HL-60 (cell line): Measurements from ENCODE around the gene ARL2BP.

Experiments
- DNase-seq, 2 experiments: peaks; one replicate each; pipeline ENCODE4 v3.0.0-alpha.2; 2010 to 2020; ENCODE audit warnings: low read depth in 1 of 2, low spot score in 1 of 2
- H3K27ac ChIP-seq: fragments of 250-450 bp; sonication (Bioruptor Pico); replicated peaks from 2 replicates; pipeline ENCODE4 v1.5.1; 2020; ENCODE audit warnings: mild to moderate bottlenecking, moderate library complexity
- H3K27me3 ChIP-seq: fragments of 250-450 bp; sonication (Bioruptor Pico); 2 replicates; pipeline ENCODE4 v1.5.1; 2021; ENCODE audit warnings: mild to moderate bottlenecking, moderate library complexity; ENCODE audit not compliant: insufficient read depth, poor library complexity, severe bottlenecking
- H3K4me3 ChIP-seq: replicated peaks from 2 replicates; pipeline ENCODE4 v1.5.1; 2011; ENCODE audit warnings: mild to moderate bottlenecking, control low read depth, low read length; ENCODE audit not compliant: insufficient read depth
- CTCF ChIP-seq: IDR thresholded peaks from one replicate; pipeline ENCODE4 v1.5.1; 2011; ENCODE audit warnings: low read length, control low read depth, inconsistent platforms; ENCODE audit not compliant: insufficient read depth
- GABPA ChIP-seq: IDR thresholded peaks from 2 replicates; pipeline ENCODE4 v1.6.1; 2012; ENCODE audit warnings: low read depth
- POLR2AphosphoS5 ChIP-seq: IDR thresholded peaks from 2 replicates; pipeline ENCODE4 v1.6.1; 2012; ENCODE audit warnings: low read depth
- REST ChIP-seq: IDR thresholded peaks from 2 replicates; pipeline ENCODE4 v1.6.1; 2012; ENCODE audit warnings: low read depth; ENCODE audit not compliant: insufficient replicate concordance
- SPI1 ChIP-seq: IDR thresholded peaks from 2 replicates; pipeline ENCODE4 v1.6.1; 2012; ENCODE audit warnings: low read depth, mild to moderate bottlenecking, borderline replicate concordance

Gene ARL2BP

DNA sequence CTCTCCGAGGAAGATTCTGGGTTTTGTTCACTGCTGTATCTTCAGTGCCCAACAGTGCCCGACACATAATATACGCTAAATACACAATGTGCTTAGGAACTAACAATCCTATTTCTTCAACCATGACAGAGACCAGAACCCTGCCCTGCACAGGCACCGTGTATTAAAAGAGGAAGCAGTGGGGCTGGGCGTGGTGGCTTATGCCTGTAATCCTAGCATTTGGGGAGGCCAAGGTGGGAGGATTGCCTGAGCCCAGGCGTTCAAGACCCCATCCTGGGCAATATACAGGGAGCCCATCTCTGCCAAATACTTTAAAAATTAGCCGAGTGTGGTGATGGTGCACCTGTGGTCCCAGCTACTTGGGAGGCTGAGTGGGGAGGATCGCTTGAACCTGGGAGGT is 19.3 kb downstream of the ARL2BP start:
- Histone ChIP-seq H3K4me3 (no peak overlapping the region), H3K27me3 (no peaks in the 10 kb centered on the region), H3K27ac (no peak overlapping the region)
- no peak for TF ChIP-seq REST
- no peak for TF ChIP-seq GABPA
- TF ChIP-seq CTCF: no peak
- TF ChIP-seq SPI1: no peak
- TF ChIP-seq POLR2AphosphoS5: no peak
- DNase-seq: peak in 1 of 2 experiments; percentile 41

DNA sequence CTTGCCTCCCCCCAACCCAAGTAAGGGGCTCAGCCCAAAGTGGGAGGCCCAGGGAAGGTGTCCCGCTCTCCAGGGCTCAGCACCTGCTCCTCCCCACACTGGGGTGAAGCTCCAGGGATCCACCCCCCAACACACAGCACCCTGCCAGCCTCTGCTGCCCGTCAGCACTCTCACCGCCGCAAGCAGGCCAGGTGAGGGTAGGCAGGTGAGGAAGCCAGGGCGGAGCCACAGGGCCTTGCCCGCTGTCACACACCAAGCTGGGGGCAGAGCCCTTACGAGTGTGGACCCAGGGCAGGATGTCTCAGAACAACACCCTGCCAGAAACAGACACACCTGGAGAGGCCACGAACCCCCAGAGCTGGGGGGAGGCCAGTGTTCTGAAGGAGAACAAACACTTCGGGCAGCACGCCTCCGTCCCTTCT is 19.9 kb downstream of the ARL2BP start:
- H3K4me3 ChIP-seq: no peak overlapping the region
- H3K27ac ChIP-seq: no peak overlapping the region
- H3K27me3 ChIP-seq: no peaks in the 10 kb centered on the region
- TF ChIP-seq REST (no peak), SPI1 (no peak), POLR2AphosphoS5 (no peak), CTCF (no peak), GABPA (no peak)
- DNase-seq: no peak

DNA sequence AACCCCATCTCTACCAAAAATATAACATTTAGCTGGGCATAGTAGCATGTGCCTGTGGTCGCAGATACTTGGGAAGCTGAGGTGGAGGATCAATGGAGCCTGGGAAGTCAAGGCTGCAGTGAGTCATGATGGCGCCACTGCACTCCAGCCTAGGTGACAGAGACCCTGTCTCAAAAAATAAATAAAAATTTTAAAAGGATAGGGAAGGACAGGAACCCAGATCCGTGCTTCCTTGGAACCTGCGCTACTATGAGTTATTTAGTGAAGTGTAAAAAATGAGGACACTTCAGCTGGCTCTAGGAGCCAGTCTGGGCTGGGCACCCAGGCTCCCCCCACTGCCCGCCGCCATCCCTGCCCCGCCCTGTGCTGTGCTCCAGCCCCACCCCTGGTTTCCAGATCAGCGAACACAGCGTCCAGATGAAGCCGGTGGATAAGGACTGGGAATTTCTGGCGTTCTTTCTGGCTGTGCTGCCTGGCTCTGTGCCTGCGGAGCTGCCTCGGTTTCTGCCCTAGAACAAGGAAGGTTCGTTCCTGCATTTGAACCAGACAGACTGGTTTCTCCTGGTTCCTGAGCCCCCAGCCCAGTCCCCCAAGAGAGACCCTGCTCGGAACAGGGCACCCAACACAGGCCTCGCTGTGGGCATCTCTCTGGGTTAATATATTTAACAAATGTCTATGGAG is 20.9 kb downstream of the ARL2BP start:
- TF ChIP-seq CTCF (no peak), SPI1 (no peak), REST (no peak), POLR2AphosphoS5 (no peak), GABPA (no peak)
- no peak for DNase-seq
- H3K4me3 ChIP-seq: no peak overlapping the region
- no peak overlapping the region for H3K27ac ChIP-seq
- no peaks in the 10 kb centered on the region for H3K27me3 ChIP-seq
